HG03520 (cell line): ENCODE data around the gene NCOA1.
"Not testable (repeated sequence)": the region's sequence is repeated elsewhere in the genome, so short reads cannot be mapped to it uniquely, and the experiment has no call there.

Experiments used
- ATAC-seq: cut with Tn5 transposase; IDR thresholded peaks from one replicate; pipeline ENCODE4 v1.9.1; 2021; ENCODE audit warnings: mild to moderate bottlenecking, moderate library complexity; ENCODE audit not compliant: unreplicated experiment

NCOA1 gene

GRCh38 chr2:24473626-24474025 is 17.4 kb upstream of the NCOA1 start:
- no peak for ATAC-seq

- no peak for ATAC-seq
These were observed 17.0 kb upstream of the NCOA1 start for GRCh38 chr2:24474053-24474452.

DNA sequence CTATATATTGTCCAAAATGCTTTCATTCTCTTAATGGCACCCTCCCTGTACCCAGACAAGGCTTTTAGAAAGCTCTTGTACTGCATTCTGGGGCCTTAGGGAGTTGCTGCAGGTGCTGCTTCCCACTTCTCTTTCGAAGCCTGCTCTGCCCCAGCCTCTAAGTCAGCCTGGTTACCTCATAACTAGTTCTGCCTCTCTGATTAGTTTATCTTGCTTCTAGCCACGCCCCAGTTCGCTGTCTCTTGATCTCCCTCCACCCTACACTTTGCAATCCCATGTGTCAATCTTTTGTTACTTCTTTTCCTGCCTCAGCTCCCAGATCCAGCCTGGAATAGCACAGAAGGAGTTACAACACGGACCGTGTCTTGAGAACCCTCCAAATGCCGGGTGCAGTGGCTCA is 13.8 kb upstream of the NCOA1 start:
- no peak for ATAC-seq

DNA sequence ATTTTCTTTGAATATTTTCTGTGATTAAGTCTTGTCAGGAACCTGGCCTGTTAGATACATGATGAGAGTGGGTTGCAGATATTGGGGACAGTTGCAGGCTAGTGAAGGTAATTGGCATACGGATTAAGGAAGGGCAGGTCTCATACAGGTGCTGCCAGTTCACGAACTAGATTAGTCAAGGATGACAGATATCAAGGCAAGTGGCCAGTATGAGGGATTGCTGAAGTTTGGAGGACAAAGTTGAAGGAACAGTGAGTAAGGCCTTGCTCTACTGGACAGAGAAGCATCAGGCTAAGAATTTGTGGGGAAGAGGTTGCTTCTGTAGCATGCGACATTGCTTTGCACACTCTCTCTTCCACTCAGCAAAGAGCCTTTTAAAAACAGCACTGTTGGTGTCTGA is 12.8 kb upstream of the NCOA1 start:
- ATAC-seq = no peak

- no peak for ATAC-seq
These were observed 10.8 kb upstream of the NCOA1 start for GRCh38 chr2:24480245-24480644.

DNA sequence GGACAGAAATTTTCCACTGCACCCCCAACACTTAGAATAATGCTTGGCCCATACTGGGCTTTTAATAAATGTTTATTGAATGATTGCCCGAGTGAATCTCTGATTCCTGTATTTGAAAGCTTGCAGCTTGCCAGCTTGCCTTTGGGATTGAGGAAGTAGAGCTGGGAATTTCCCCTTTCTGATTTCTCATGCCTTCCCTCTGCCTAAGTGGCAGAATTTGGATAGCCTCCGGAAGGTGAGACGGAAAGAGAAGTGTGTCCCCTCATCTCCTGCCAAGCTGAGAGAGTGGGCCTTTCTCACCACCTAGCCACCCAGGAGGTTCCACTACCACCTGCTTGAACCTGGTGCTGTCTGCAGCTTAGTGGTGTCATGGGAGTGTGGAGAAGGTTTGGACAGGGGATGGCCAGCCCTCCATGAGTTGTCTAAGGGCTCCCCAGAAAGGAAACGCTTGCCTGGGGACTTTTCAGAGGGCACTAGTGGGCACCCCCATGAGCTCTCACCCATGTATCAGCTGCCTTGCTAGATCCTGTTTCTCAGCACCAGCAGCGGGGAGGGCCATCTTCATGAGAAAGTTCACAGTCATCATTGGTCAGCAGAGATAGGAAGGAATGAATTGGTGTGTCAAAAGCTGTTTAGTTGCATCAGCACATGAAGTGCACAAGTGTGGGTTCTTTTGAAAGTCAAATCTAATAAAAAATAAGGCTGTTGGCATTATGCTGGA is 8.6 kb upstream of the NCOA1 start:
- ATAC-seq = no peak

- ATAC-seq = no peak
These were observed 8.1 kb upstream of the NCOA1 start for GRCh38 chr2:24482972-24483300.

DNA sequence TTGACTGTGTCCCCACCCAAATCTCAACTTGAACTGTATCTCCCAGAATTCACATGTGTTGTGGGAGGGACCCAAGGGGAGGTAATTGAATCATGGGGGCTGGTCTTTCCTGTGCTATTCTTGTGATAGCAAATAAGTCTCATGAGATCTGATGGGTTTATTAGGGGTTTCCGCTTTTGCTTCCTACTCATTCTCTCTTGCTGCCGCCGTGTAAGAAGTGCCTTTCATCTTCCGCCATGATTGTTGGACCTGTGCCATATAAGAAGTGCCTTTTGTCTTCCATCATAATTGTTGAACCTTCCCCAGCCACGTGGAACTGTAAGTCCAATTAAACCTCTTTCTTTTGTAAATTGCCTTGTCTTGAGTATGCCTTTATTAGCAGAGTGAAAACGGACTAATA is 6.4 kb upstream of the NCOA1 start:
- ATAC-seq = not testable (repeated sequence)

GRCh38 chr2:24485197-24485596 is 5.9 kb upstream of the NCOA1 start:
- ATAC-seq = no peak

DNA sequence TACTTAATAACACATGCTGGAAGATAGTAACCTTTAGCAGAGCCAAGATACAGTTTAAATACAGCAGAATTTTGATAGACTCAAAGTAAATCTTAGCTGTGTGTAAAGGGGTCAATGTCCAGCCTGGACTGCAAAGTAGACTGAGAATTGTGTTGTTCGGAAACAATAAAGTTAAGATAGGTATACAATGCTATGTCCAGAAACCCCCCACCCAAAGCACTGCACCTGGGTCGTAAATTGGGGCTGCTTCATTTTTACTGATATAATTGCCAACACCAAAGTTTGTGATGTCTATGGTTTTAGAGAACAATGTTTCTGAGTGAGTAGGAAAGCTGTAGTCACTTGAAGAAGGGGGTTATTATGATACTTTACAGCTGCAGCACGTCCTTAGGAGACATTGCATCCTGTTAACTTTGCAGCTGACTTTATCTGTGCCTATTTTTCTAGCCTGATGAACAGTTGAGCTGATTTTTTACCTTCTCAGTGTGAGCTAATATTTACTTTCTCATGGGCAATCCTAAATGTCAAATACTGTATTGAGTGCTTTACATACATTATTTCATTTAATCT is 4.3 kb upstream of the NCOA1 start:
- ATAC-seq = no peak

GRCh38 chr2:24489465-24490180 is 1.4 kb upstream of the NCOA1 start:
- ATAC-seq = no peak

DNA sequence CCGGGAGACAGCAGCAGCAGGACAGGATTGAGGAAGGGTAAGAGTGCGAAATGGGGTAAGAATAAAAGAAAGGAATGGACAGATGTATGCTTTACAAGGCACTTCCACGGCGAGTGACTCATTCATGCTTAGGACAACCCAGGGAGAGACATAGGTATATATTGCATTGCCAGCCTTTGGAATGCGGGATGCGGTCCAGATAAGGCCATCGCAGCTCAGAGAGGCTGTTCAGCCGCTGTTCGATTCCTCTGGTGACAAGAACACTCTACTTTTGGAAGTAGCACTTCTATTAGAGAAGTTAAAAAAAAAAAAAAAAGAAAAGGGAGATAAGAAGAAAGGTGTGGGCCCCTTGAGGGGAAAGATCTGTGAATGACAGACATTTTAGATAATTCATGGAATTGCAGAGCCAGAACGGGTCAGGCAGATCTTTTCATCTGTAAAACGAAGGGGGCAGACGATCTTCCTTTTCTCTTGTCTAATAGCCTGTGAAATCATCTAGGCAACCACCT is 819 bp upstream of the NCOA1 start:
- ATAC-seq = no peak

DNA sequence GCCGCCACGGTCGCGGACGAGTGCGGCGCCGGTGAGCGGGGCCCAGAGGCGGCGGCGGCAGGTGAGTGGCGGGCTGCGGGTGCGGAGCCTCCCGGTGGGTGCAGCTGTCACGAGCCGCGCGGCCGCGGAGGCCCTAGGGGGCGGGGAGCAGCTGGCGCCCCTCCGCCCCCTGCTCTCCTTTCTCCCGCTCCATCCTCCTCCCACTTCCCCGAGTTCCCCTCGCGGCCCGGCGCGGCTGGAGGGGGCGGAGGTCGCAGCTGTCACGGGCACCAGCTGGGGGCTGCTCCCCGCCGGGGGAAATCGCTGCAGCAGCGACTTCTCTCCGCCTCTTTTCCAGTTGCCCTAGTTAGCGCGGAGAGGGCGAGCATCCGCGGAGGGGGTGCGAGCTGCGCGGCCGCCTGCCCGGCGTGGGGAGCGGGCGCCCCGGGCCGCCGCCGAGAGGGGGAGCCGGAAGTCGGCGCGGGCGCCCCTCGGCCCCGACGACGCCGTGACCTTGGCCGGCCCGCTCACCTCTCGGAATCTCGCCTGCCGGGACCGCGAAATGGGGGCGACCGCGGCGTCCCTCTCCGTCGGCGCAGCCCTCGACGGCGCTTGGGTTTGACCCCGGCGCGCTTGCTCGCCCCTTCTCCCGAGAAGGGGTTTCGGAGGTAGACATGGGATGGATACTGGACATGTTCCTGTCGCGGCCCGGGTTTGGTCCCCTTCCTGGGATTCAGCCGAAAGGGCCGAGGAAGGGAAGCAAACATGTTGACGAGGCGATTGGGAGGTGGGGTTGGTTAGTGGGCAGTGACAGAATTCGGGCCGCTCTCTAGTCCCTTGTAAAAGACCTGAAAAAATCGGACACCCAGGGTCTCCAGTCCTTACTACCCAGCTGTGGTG is 727 bp downstream of the NCOA1 start:
- peak; percentile 37 for ATAC-seq

DNA sequence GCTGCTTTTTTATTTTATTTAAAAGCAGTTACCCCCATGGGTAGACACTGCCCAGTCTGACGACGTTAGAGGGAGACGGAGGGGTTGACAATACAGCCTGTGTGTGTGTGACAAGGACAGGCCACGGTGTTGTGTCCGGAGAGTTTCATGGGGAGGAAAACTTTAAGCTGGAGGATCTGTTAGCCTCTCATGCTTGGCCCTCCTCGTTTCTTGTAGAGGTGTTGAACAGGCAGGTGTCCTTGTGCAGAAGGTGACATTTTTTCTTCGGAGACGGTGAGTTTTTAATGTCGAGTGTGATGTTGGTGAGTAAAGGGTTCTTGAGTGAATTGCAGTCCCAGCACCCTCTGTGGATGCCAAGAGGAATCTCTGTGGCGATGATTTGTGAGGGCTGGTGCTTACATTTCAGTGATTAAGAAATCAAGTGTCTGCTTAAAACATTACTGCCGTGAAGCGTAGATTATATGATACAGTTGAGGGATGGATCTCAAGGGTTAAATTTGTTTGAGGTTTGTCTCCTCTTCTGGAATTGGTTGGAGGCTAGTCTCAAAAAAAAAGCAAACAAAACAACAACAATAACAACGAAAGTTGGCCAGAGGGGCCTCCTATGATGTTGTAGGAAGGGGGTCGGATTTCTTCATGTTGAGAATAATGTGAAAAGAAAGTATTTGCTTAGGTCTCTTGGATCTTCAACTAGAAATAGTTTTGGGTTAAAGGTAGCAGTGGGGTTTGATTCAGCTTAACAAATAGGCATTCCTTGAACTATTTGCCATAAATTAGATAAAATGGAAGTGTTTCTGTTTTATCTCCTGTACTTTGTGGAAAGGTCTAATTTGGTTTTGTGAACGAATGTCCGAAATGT is 1.6 kb downstream of the NCOA1 start:
- no peak for ATAC-seq

DNA sequence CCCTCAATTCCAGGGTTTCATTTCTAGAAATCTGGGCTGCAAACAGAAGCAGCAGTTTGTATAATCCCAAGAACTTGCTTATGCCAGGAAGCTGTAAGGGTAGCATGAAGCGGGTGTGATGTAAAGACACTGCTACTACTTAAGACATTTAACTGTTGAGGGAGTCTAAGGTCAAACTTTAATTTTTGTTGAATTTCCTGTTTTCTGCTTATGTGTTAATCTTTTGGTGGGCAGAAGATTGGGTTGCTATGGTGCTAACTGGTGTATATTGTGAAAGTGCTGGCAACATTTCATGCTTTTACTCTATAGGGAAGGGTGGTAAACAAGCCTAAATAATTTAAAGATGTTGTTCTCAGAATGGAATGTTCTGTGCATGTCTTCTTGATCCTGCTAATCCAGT is 2.7 kb downstream of the NCOA1 start:
- ATAC-seq = no peak

GRCh38 chr2:24494410-24494809 is 3.4 kb downstream of the NCOA1 start:
- ATAC-seq = no peak

DNA sequence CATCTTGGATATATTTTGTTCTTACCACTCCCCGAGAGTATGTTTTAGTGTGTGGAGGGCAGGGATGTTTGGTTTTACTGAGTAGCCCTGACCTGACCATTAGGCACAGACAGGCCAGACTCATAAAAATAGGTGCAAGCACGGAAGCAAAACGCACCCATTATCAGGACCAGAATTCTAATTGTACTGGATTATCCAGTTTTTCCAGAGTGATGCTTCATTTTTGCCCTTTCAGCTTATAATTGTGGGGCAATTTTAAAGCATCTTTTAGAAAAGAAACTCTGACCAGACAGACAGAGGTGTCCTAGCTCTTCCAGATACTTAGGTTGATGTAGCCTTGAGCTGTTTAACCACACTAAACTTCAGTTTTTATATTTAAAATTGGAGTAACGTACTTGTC is 4.4 kb downstream of the NCOA1 start:
- no peak for ATAC-seq

DNA sequence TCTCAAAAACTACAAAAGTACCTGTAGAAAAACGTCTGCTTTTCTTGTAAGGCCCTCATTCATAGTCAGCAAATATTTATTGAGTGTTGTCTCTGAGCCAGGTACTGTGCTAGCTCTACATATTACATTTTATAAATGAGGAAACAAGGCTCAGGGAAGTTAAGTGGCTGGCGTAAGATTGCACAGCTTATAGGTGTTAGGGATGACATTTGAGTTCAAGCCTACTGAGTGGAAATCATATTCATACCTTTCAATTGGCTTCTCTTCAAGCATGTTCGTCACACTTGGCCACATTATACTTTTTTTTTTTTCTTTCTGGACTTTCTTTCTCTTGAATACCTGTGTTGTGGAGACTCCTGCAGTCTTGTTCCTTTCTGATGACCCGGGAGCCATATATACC is 5.9 kb downstream of the NCOA1 start:
- no peak for ATAC-seq

DNA sequence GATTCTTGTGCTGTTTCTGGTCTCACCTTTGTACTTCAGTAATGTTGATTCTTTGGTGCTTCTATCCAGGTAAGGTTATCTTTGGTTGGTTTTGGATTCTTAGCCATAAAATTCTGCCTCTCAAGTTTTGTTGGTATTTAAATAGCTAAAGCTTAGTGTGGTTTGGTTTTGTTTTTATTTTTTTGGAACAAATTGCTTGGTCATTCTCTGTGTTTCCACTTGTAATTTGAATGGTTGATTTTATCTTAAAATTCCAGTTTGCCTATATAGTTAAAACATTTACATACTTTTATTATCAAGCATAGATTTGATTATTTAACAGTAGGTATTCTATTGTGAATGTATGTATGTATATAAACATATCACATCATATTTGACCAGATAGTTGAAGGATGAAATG is 6.6 kb downstream of the NCOA1 start:
- no peak for ATAC-seq

- no peak for ATAC-seq
These were observed 7.1 kb downstream of the NCOA1 start for GRCh38 chr2:24498121-24498520.
